Esophagus muscularis mucosa (tissue), 4 donors: ENCODE results near the gene RNF227. TPM values are rescaled to one million over a fixed set of nuclear protein-coding genes. Genes with fewer than 3 reads are reported as not detected.

Source experiments
- DNase-seq: peaks from one replicate; pipeline ENCODE4 v3.0.0-alpha.2; 2017; ENCODE audit errors: extremely low spot score
- H3K27ac ChIP-seq, 4 donors: fragments of 200-600 bp; sonication (generic); replicated peaks in 1 of 4; 1 replicate in 3 of 4; 2 replicates in 1 of 4; pipeline ENCODE4 v1.5.1; 2016 to 2019; ENCODE audit warnings: mild to moderate bottlenecking in 1 of 4
- H3K27me3 ChIP-seq, 4 donors: fragments of 200-600 bp; sonication (generic); one replicate each; pipeline versions ENCODE4 v1.5.1 to v1.6.0; 2016 to 2019
- H3K36me3 ChIP-seq, 4 donors: fragments of 200-600 bp; sonication (generic); one replicate each; pipeline ENCODE4 v1.5.1; 2016 to 2019
- H3K4me1 ChIP-seq, 4 donors: fragments of 200-600 bp; sonication (generic); one replicate each; pipeline ENCODE4 v1.5.1; 2016 to 2019
- H3K4me3 ChIP-seq, 4 donors: fragments of 200-600 bp; sonication (generic); 1 replicate in 2 of 4; 2 replicates in 2 of 4; pipeline ENCODE4 v1.5.1; 2016 to 2019; ENCODE audit warnings: mild to moderate bottlenecking in 4 of 4, moderate library complexity in 1 of 4
- H3K9me3 ChIP-seq, 4 donors: fragments of 200-600 bp; sonication (generic); 1 replicate in 3 of 4; 2 replicates in 1 of 4; pipeline ENCODE4 v1.5.1; 2016 to 2019
- CTCF ChIP-seq, 3 experiments: fragments of 200-600 bp in 2 of 3; fragments of 450-650 bp in 1 of 3; sonication (generic) in 2 of 3; IDR thresholded peaks; one replicate each; pipeline ENCODE4 v1.5.1; 2017 to 2019; ENCODE audit warnings: antibody characterized with exemption in 3 of 3, mild to moderate bottlenecking in 2 of 3, moderate library complexity in 1 of 3
- EP300 ChIP-seq: sonication (generic); formaldehyde crosslinking; IDR thresholded peaks from one replicate; pipeline ENCODE4 v1.6.1; 2017; ENCODE audit warnings: antibody characterized with exemption
- POLR2A ChIP-seq: fragments of 450-650 bp; IDR thresholded peaks from one replicate; pipeline ENCODE4 v1.6.1; 2017; ENCODE audit warnings: antibody characterized with exemption, moderate library complexity, mild to moderate bottlenecking, low read depth
- POLR2AphosphoS5 ChIP-seq, 2 donors: sonication (generic); formaldehyde crosslinking; IDR thresholded peaks; one replicate each; pipeline ENCODE4 v1.6.1; 2017; ENCODE audit warnings: antibody characterized with exemption in 2 of 2
- WGBS: methylation state at CpG from one replicate; pipeline ENCODE4 v1.1.5; 2018; 5-methylcytosine and 5-hydroxymethylcytosine counted together
- intact Hi-C: fragments of 100-400 bp; cut with DNase I; formaldehyde crosslinking; loops from one replicate; pipeline ENCODE4 v1.15.1; 2023
- total RNA-seq, 4 donors: library from RNA; depleted of rRNA; stranded (reverse); fragments of >200 nt; gene quantifications; one replicate each; pipeline versions ENCODE4 v1.1.0 to v1.2.1, GENCODE V29; 2016

Gene RNF227
- total RNA-seq: 10 to 100 TPM in 1 of 4 donors, 1 to 10 TPM in 3; 2.1 to 29.2 (median 5.7) TPM

GRCh38 chr17:7915611-7916384 lies at the start of gene RNF227:
RNF227 (minus strand) TSS chr17:7916289; CDS start chr17:7916195, 94 bp downstream.
- intact Hi-C loops: no loop called here
- TF ChIP-seq POLR2AphosphoS5 (IDR thresholded peaks at IDR 0.05) (peak; percentile 50 to 69), CTCF (IDR thresholded peaks at IDR 0.05) (peak in 1 of 3 experiments; percentile 20), POLR2A (no peak), EP300 (no peak)
- Histone ChIP-seq H3K27ac (peak within 1 kb of the TSS; percentile 92 to 95 (median 95)), H3K9me3 (no peaks in the 10 kb centered on the region), H3K27me3 (no peaks in the 10 kb centered on the region), H3K4me1 (peaks cover 24 to 29% (median 27%) of the 10 kb centered on the region in 4 donors), H3K36me3 (peaks cover 0 to 16% (median 11%) of the 10 kb centered on the region in 4 donors), H3K4me3 (peak within 1 kb of the TSS; percentile 62 to 84 (median 66))
- DNase-seq: peak; percentile 98
- WGBS: 0% methylated on average over 37 of the region's 100 CpGs

GRCh38 chr17:7961421-7961820 lies 45.3 kb upstream of the RNF227 start:
- DNase-seq: no peak
- WGBS: 49% methylated on average over 2 of the region's 2 CpGs
- TF ChIP-seq CTCF (IDR thresholded peaks at IDR 0.05) (no peak), EP300 (no peak), POLR2AphosphoS5 (IDR thresholded peaks at IDR 0.05) (no peak), POLR2A (no peak)
- H3K4me1 ChIP-seq: peaks cover under 1 to 5% (median 3%) of the 10 kb centered on the region in 4 donors
- no peaks in the 10 kb centered on the region for H3K9me3 ChIP-seq
- no peaks in the 10 kb centered on the region for H3K36me3 ChIP-seq
- intact Hi-C loops: no loop called here
- peaks cover 0 to 4% (median 0%) of the 10 kb centered on the region in 4 donors for H3K27me3 ChIP-seq
- no peak overlapping the region for H3K27ac ChIP-seq
- H3K4me3 ChIP-seq: no peak overlapping the region

GRCh38 chr17:7959503-7960253 lies 43.6 kb upstream of the RNF227 start:
- Histone ChIP-seq H3K36me3 (no peaks in the 10 kb centered on the region), H3K9me3 (no peaks in the 10 kb centered on the region), H3K4me1 (peaks cover 8 to 16% (median 12%) of the 10 kb centered on the region in 4 donors), H3K27me3 (peaks cover 0 to 4% (median 0%) of the 10 kb centered on the region in 4 donors), H3K4me3 (no peak overlapping the region), H3K27ac (no peak overlapping the region)
- no peak for DNase-seq
- WGBS: 92% methylated on average over 9 of the region's 9 CpGs
- TF ChIP-seq POLR2A (no peak), EP300 (no peak), POLR2AphosphoS5 (IDR thresholded peaks at IDR 0.05) (no peak), CTCF (IDR thresholded peaks at IDR 0.05) (no peak)
- intact Hi-C loops: no loop called here

- Histone ChIP-seq H3K36me3 (no peaks in the 10 kb centered on the region), H3K9me3 (no peaks in the 10 kb centered on the region), H3K4me1 (peaks cover 15 to 28% (median 19%) of the 10 kb centered on the region in 4 donors), H3K4me3 (no peak overlapping the region), H3K27ac (peak overlapping the region in 3 of 4 donors; percentile 18 to 66 (median 33)), H3K27me3 (peaks cover 0 to 4% (median 0%) of the 10 kb centered on the region in 4 donors)
- intact Hi-C loops: no loop called here
- WGBS: 65% methylated on average over 11 of the region's 11 CpGs
- no peak for DNase-seq
- TF ChIP-seq EP300: no peak
- TF ChIP-seq CTCF (IDR thresholded peaks at IDR 0.05): no peak
- peak; percentile 69 to 76 for TF ChIP-seq POLR2AphosphoS5 (IDR thresholded peaks at IDR 0.05)
- no peak for TF ChIP-seq POLR2A
These were observed 40.3 kb upstream of the RNF227 start for GRCh38 chr17:7956228-7956965.
